Bronchial epithelial cell (primary cell): ENCODE measurements around the gene RPTOR. TPM values are rescaled to one million over a fixed set of nuclear protein-coding genes. Genes with fewer than 3 reads are reported as not detected.

Experiments used
- DNase-seq: peaks from one replicate; pipeline ENCODE4 v3.0.0-alpha.2; 2010; ENCODE audit warnings: low read depth
- FAIRE-seq: peaks from 2 replicates; lab custom pipeline; 2011; peaks lifted over from hg19 to GRCh38; lab: Jason Lieb, UNC
- H3K27me3 ChIP-seq: 2 replicates; pipeline ENCODE4 v1.5.1; 2011; ENCODE audit warnings: low read length; ENCODE audit not compliant: control insufficient read depth, insufficient read depth
- H3K36me3 ChIP-seq: 2 replicates; pipeline ENCODE4 v1.5.1; 2011; ENCODE audit warnings: low read length; ENCODE audit not compliant: control insufficient read depth, insufficient read depth
- H3K4me3 ChIP-seq: 2 replicates; pipeline ENCODE4 v1.5.1; 2011; ENCODE audit warnings: mild to moderate bottlenecking, low read depth, low read length, control low read depth
- total RNA-seq: library from RNA; depleted of rRNA; stranded (reverse); fragments of >200 nt; gene quantifications from 2 replicates; pipeline ENCODE4 v1.2.1, GENCODE V29; 2014
- TF ChIP-seq, protein P1 (sequence below): IDR thresholded peaks from 2 replicates; pipeline ENCODE4 v1.5.1; 2011; ENCODE audit warnings: mild to moderate bottlenecking, moderate library complexity, low read length, control low read depth, inconsistent platforms; ENCODE audit not compliant: insufficient read depth, severe bottlenecking

Gene RPTOR
- total RNA-seq, 1 donor from 2014 or later: 14.0 TPM

- Histone ChIP-seq H3K36me3 (peaks cover 14% of the 10 kb centered on the region), H3K27me3 (no peaks in the 10 kb centered on the region), H3K4me3 (no peak overlapping the region)
- DNase-seq: no peak
- no peak for FAIRE-seq
- TF ChIP-seq, protein P1, sequence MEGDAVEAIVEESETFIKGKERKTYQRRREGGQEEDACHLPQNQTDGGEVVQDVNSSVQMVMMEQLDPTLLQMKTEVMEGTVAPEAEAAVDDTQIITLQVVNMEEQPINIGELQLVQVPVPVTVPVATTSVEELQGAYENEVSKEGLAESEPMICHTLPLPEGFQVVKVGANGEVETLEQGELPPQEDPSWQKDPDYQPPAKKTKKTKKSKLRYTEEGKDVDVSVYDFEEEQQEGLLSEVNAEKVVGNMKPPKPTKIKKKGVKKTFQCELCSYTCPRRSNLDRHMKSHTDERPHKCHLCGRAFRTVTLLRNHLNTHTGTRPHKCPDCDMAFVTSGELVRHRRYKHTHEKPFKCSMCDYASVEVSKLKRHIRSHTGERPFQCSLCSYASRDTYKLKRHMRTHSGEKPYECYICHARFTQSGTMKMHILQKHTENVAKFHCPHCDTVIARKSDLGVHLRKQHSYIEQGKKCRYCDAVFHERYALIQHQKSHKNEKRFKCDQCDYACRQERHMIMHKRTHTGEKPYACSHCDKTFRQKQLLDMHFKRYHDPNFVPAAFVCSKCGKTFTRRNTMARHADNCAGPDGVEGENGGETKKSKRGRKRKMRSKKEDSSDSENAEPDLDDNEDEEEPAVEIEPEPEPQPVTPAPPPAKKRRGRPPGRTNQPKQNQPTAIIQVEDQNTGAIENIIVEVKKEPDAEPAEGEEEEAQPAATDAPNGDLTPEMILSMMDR: peak; percentile 5
These were observed 349.7 kb downstream of the RPTOR start for GRCh38 chr17:80894439-80894721.

- TF ChIP-seq, protein P1: no peak
- DNase-seq (no peak), FAIRE-seq (no peak)
- Histone ChIP-seq H3K27me3 (no peaks in the 10 kb centered on the region), H3K36me3 (peaks cover 14% of the 10 kb centered on the region), H3K4me3 (no peak overlapping the region)
These were observed 350.1 kb downstream of the RPTOR start for GRCh38 chr17:80894726-80895125.

DNA sequence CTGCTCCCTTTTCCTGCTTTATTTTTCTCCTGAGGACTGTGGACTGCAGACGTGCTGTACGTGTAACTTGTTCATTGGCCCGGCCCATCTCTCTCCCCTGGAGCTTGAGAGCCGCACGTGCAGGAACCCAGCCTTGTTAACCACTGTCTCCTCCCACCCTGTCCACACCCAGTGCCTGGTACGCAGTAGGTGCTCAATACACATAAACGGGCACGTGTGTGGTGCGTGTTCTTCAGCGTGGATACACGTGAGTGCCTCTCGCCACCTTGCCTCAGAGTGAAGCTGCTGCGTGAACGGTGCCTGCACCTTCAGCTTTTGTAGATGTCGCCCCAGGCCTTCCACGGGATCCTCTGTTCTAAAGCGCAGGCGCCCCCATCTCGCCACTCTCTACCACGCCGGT, 350.7 kb downstream of the RPTOR start:
- FAIRE-seq (peak; percentile 43), DNase-seq (no peak)
- TF ChIP-seq, protein P1: no peak
- Histone ChIP-seq H3K4me3 (no peak overlapping the region), H3K27me3 (no peaks in the 10 kb centered on the region), H3K36me3 (peaks cover 14% of the 10 kb centered on the region)

DNA sequence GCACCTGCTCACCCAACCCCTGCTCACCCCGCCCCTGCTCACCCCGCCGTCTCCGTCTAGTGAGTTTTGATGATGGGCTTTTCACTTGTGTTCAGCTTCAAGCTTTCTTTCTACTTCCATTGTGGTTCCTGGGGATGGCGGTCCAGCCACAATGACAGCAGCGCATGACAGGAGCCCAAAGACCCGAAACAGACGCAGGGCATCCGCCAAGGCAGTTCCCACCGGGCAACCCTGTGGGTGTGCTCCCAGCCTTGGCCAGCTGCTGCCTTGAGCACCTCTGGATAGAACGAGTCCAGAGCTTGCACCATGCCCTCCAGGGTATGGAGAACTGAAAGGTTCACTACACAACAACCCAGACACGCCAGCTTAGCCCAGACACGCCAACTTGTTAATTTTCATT, 354.1 kb downstream of the RPTOR start:
- H3K27me3 ChIP-seq: no peaks in the 10 kb centered on the region
- peaks cover 7% of the 10 kb centered on the region for H3K36me3 ChIP-seq
- no peak overlapping the region for H3K4me3 ChIP-seq
- FAIRE-seq (no peak), DNase-seq (no peak)
- TF ChIP-seq, protein P1: no peak

- TF ChIP-seq, protein P1: peak; percentile 60
- no peak for FAIRE-seq
- Histone ChIP-seq H3K4me3 (no peak overlapping the region), H3K27me3 (no peaks in the 10 kb centered on the region), H3K36me3 (peaks cover 7% of the 10 kb centered on the region)
- peak; percentile 21 for DNase-seq
These were observed 355.0 kb downstream of the RPTOR start for GRCh38 chr17:80899402-80900268.

DNA sequence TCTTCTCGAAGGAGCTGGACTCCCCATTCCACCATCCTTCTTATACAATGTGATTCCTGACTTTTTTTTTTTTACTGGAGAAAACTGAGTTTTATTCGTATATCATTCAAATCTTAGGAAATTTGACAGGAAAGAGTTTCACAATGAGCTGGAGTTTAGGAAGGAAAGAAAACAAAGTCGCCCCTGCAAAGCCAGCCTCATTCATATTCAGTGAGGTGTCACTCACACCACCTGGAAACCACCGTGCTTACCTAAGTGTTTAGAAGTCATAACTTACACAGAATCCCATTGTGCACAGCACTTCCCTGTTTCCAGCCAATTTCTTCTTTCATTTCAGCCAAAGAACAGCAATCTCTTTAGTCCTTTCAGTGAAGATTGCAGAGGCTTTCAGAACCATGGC, 356.7 kb downstream of the RPTOR start:
- TF ChIP-seq, protein P1: no peak
- peaks cover 4% of the 10 kb centered on the region for H3K36me3 ChIP-seq
- H3K27me3 ChIP-seq: no peaks in the 10 kb centered on the region
- FAIRE-seq (peak; percentile 52), DNase-seq (peak; percentile 89)
- no peak overlapping the region for H3K4me3 ChIP-seq
